IMR-90 (cell line): Measurements from ENCODE around the gene ZC3H7B.

Experiments used
- BHLHE40 ChIP-seq: fragments of 150-350 bp; IDR thresholded peaks from 2 replicates; pipeline ENCODE4 v1.6.1; 2016; ENCODE audit warnings: mild to moderate bottlenecking, low read depth, low read length
- CEBPB ChIP-seq: IDR thresholded peaks from 2 replicates; pipeline ENCODE4 v1.6.1; 2012; ENCODE audit warnings: low read depth, low read length, improper control_type of control experiment
- CHD1 ChIP-seq: IDR thresholded peaks from 2 replicates; pipeline ENCODE4 v1.6.1; 2012; ENCODE audit warnings: low read depth, low read length, improper control_type of control experiment
- CTCF ChIP-seq: conservative IDR thresholded peaks from 2 replicates; pipeline ENCODE4 v1.5.1; 2012; ENCODE audit warnings: mild to moderate bottlenecking, low read depth, low read length, improper control_type of control experiment
- FOS ChIP-seq: fragments of 150-350 bp; IDR thresholded peaks from 2 replicates; pipeline ENCODE4 v1.6.1; 2016; ENCODE audit warnings: low read depth, low read length
- MAFK ChIP-seq: IDR thresholded peaks from 2 replicates; pipeline ENCODE4 v1.6.1; 2012; ENCODE audit warnings: low read depth, low read length, improper control_type of control experiment
- MXI1 ChIP-seq: IDR thresholded peaks from 2 replicates; pipeline ENCODE4 v1.6.1; 2012; ENCODE audit warnings: low read depth, mild to moderate bottlenecking, low read length, moderate library complexity, borderline replicate concordance
- POLR2A ChIP-seq: IDR thresholded peaks from 2 replicates; pipeline ENCODE4 v1.6.1; 2012; ENCODE audit warnings: mild to moderate bottlenecking, low read depth, low read length
- RAD21 ChIP-seq: IDR thresholded peaks from 2 replicates; pipeline ENCODE4 v1.6.1; 2012; ENCODE audit warnings: low read length, improper control_type of control experiment
- SMC3 ChIP-seq: fragments of 150-350 bp; IDR thresholded peaks from 2 replicates; pipeline ENCODE4 v1.6.1; 2016; ENCODE audit warnings: low read depth, mild to moderate bottlenecking, antibody characterized with exemption, low read length, moderate library complexity
- USF2 ChIP-seq: fragments of 150-350 bp; IDR thresholded peaks from 2 replicates; pipeline ENCODE4 v1.6.1; 2017; ENCODE audit warnings: mild to moderate bottlenecking, antibody characterized with exemption, low read length, low read depth

- no peak for TF ChIP-seq CTCF
- TF ChIP-seq POLR2A: no peak
- no peak for TF ChIP-seq FOS
- no peak for TF ChIP-seq RAD21
- no peak for TF ChIP-seq CHD1
- no peak for TF ChIP-seq CEBPB
- no peak for TF ChIP-seq BHLHE40
- no peak for TF ChIP-seq SMC3
- no peak for TF ChIP-seq MXI1
- TF ChIP-seq USF2: no peak
- no peak for TF ChIP-seq MAFK
These were observed 52.7 kb downstream of the ZC3H7B start for GRCh38 chr22:41353862-41354575.
